Left ventricle myocardium superior (tissue), 1 donor: Measurements from ENCODE around the gene ABCB8. TPM values are rescaled to one million over a fixed set of nuclear protein-coding genes. Genes with fewer than 3 reads are reported as not detected.

ENCODE experiments used
- ATAC-seq: fragments of 200-7000 bp; cut with Tn5 transposase; one replicate; pipeline ENCODE4 v1.9.1; 2020; ENCODE audit warnings: mild to moderate bottlenecking, moderate library complexity
- DNase-seq: peaks from one replicate; pipeline ENCODE4 v3.0.0-alpha.2; 2020
- intact Hi-C: fragments of 100-400 bp; cut with micrococcal nuclease; formaldehyde crosslinking; loops from one replicate; pipeline ENCODE4 v1.11.0; 2022
- total RNA-seq: library from RNA; stranded (reverse); fragmentation: NEBNext Ultra II Directional; extraction: Animal tissue kit (Norgen Biotek cat#: 25700); gene quantifications from one replicate; pipeline ENCODE4 v1.2.1, GENCODE V29; 2021
- donor health status: DM: no; HTN: yes; CAD: no; lungs with severe emphysema.

The ABCB8 gene
- total RNA-seq, 1 donor from 2014 or later = 29.7 TPM

- intact Hi-C loops = no loop called here
- DNase-seq = peak; percentile 77
- ATAC-seq = peak; percentile 47
Observed at GRCh38 chr7:151088856-151089699, 60.8 kb downstream of the ABCB8 start.

DNA sequence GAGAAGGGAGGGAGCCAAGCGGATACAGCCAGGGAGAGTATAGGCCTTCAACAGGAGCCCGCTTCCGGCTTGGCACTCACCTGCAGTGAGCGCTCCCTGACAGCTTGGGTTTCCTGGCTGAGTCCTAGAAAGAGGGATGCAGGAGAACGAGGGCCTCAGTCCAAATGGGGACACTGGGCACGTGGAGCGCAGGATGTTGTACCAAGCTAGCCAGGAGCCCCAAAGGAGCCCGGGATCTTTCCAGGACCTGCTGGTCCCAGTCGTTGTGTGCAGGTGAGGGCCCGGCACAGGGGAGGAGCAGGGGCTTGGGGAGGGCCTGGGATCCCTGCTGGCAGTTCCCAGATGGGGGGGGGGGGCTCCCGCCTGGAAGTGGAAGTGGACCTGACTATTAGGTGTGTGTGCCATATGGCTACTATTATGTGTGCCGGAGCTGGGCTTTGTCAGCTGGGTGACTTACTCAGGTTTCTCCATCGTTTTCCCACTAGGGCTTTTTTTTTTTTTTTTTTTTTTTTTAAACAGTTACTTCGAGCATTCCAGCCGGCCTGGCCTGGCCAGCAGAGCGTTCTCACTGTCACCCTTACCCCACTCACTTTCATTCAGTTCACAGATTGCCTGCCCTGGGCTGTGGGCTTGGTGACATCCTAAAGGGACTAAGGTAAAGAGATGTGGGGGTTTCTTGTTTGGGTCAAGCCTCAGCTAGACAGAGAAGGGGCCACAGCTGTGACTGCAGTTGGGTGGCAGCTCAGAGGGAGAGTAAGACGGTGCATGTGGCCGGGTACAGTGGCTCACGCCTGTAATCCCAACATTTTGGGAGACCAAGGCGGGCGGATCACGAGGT is 61.9 kb downstream of the ABCB8 start:
- intact Hi-C loops = no loop called here
- no peak for ATAC-seq
- DNase-seq = no peak

- intact Hi-C loops = no loop called here
- no peak for ATAC-seq
Observed at GRCh38 chr7:151091003-151091402, 62.8 kb downstream of the ABCB8 start.

GRCh38 chr7:151091431-151091830 is 63.2 kb downstream of the ABCB8 start:
- intact Hi-C loops = no loop called here
- DNase-seq (no peak), ATAC-seq (no peak)

More at GRCh38 chr7:151091003-151091402, 62.8 kb downstream of the ABCB8 start:
- DNase-seq = no peak

GRCh38 chr7:151091988-151092387 is 63.7 kb downstream of the ABCB8 start:
- DNase-seq (no peak), ATAC-seq (no peak)
- intact Hi-C loops = no loop called here

GRCh38 chr7:151093748-151094147 is 65.5 kb downstream of the ABCB8 start:
- intact Hi-C loops = no loop called here
- DNase-seq = no peak

DNA sequence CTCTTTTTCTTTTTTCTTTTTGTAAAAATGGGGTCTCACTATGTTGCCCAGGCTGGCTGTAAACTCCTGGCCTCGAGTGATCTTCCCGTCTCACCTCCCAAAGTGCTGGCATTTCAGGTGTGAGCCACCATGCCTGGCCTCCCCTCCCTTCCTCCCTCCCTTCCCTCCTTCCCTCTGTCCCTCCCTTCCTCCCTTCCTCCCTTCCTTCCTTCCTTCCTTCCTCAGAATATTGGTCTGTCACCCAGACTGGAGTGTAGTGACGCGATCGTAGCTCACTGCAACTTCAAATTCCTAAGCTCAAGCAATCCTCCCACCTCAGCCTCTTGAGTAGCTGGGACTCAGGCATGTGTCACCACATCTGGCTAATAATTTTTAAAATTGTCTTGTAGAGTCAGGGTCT is 66.4 kb downstream of the ABCB8 start:
- ATAC-seq = no peak
- DNase-seq = no peak
- intact Hi-C loops = no loop called here

More at GRCh38 chr7:151093748-151094147, 65.5 kb downstream of the ABCB8 start:
- ATAC-seq = no peak

GRCh38 chr7:151095123-151095797 is 67.0 kb downstream of the ABCB8 start:
- intact Hi-C loops = no loop called here
- ATAC-seq (no peak), DNase-seq (no peak)

GRCh38 chr7:151095828-151096475 is 67.7 kb downstream of the ABCB8 start:
- DNase-seq = no peak
- no peak for ATAC-seq
- intact Hi-C loops = no loop called here

Other genes starting within 250 kb of the ABCB8 start
- 45.2 TPM for gene TMEM176B, start 228.1 kb upstream of the ABCB8 start, total RNA-seq
- gene TMEM176A, start 227.7 kb upstream of the ABCB8 start, total RNA-seq = 30.1 TPM
- gene AOC1, start 175.9 kb upstream of the ABCB8 start, total RNA-seq = 0.17 TPM
- gene KCNH2, start 50.1 kb upstream of the ABCB8 start, total RNA-seq = 107 TPM
- 10.9 TPM for gene NOS3, start 37.4 kb upstream of the ABCB8 start, total RNA-seq
- gene ATG9B, start 4.0 kb upstream of the ABCB8 start, total RNA-seq = not detected
- gene ASIC3, start 20.1 kb downstream of the ABCB8 start, total RNA-seq = 8.6 TPM
- gene CDK5, start 29.4 kb downstream of the ABCB8 start, total RNA-seq = 8.1 TPM
- gene SLC4A2, start 31.1 kb downstream of the ABCB8 start, total RNA-seq = 64.1 TPM
- 79.4 TPM for gene FASTK, start 52.4 kb downstream of the ABCB8 start, total RNA-seq
- gene TMUB1, start 55.0 kb downstream of the ABCB8 start, total RNA-seq = 38.7 TPM
- 69.7 TPM for gene AGAP3, start 58.0 kb downstream of the ABCB8 start, total RNA-seq
- gene GBX1, start 139.2 kb downstream of the ABCB8 start, total RNA-seq = 1.5 TPM
- 46.1 TPM for gene ASB10, start 158.8 kb downstream of the ABCB8 start, total RNA-seq
- not detected for gene H2BK1, start 182.0 kb downstream of the ABCB8 start, total RNA-seq
- gene ABCF2, start 198.8 kb downstream of the ABCB8 start, total RNA-seq = 27.6 TPM
- gene CHPF2, start 204.0 kb downstream of the ABCB8 start, total RNA-seq = 12.1 TPM
- gene SMARCD3, start 220.2 kb downstream of the ABCB8 start, total RNA-seq = 132 TPM